ENCODE measurements around the gene ARID5A.

- no peak for TF ChIP-seq POLR2A (IDR thresholded peaks at IDR 0.05; ENCODE audit: low read length)
- TF ChIP-seq GATA1 (IDR thresholded peaks at IDR 0.05; ENCODE audit: low read depth, low read length): no peak
Measured at GRCh38 chr2:96532641-96533291, 3.8 kb upstream of the ARID5A start.
